Measurements from ENCODE around the gene HDAC4.
A peak's percentile ranks its signal among the peaks of the same experiment; 100 is the strongest.
"Not testable (repeated sequence)": the region's sequence is repeated elsewhere in the genome, so short reads cannot be mapped to it uniquely, and the experiment has no call there.

HDAC4 gene

DNA sequence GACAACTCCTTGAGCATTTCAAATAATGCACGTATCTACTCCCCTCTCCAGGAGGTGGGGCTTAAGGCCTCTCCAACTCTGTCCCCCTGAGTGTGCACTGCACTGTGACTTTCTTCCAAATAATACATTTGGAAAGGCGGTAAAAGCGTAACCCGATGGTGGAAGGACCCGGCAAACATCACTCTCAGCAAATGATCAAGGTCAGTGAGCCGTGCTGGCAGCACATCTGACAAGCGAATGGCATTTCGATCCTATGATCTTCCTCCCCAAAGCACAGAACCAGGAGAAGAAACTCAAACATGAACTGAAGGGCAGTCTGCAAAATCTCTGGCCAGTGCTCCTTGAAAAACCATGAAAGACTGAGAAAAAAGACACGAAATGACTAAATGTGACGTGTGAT is 344.2 kb downstream of the HDAC4 start:
- DNase-seq = no peak

DNA sequence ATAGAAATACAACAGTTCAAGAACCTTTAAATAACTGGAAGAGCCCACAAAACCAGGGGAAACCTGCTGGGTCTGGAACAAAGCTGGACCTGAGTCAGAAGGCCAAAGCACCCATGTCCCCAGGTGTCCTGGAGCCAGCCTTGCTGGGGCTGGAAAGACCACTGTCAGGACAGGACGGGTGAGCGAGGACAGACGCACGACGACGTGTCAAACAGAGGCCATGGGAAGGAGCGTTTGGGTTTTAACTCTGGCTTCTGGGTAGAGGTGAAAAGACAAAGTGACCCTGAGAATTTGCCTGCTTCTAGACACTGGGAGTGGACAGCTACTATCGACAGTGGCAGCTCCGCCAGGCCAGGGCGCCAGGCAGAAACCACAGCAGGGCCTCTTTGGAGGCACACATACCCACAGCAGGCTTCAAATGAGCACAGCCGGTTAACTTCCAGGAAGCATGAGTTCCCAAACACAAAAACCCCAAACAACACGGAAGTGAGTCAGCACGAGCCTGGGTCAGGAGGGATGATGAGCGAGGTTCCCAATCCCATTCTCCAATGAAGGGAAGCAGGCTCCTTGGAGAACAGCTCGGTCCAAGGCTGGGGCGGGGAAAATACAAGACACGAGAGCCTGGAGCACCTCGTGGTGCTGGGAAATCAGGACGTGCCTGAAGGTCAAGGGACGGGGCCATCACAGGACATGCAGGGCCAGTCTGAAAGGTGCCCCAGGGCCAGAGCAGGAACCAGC is 344.9 kb downstream of the HDAC4 start:
- no peak for DNase-seq

DNA sequence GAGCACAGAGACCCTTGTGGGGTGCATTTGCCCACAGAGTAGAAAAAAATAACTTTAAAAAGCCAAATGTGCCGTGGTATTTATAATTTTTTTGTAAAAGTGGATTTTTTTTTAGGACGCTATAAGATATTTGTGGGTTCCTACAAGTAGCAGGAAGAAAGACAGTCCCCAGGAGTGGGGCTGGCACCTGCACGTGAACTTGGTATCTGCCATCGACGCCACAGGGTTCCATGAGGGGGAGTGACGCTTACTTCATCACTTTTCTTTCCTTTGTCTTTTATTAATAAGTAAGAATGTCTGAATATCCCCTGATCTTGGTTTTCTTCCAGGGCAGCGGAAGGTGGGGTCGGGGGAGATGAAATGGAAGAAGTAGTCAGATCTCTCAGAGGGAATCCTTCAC is 345.9 kb downstream of the HDAC4 start:
- no peak for DNase-seq

DNA sequence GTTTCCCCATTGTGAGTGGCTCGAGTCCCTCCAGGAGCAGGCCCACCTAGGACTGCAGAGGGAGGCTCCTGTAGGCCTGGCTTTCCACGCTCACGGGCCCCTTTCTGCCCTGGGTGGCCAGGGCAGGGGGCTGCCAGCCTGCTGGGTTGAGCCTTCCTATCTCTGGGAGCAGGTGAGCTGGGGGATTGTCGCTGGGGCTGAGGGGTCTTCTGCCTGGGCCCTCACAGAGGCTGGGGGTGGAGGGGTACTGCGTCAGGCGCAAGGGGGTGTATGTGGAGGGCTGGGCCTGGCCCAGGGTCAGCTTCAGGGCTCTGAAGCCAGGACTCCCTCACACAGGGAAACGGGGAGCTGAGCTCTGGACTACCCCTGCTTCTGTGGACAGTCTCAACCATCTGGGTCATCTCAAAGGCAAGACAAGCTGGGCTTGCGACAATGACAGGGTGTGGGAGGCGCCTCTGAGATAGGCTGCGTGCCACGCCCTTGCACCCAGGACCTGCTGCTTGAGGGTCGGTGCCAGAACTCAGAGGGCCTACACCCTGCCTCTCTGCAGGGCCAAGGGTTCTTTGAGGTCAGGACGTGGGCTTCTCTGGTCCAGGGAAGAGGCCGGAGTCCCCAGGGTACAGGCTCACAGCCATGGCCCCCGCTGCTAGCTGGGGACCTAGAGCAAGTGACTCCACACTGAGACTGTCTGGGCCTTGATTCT is 346.9 kb downstream of the HDAC4 start:
- no peak for DNase-seq

DNA sequence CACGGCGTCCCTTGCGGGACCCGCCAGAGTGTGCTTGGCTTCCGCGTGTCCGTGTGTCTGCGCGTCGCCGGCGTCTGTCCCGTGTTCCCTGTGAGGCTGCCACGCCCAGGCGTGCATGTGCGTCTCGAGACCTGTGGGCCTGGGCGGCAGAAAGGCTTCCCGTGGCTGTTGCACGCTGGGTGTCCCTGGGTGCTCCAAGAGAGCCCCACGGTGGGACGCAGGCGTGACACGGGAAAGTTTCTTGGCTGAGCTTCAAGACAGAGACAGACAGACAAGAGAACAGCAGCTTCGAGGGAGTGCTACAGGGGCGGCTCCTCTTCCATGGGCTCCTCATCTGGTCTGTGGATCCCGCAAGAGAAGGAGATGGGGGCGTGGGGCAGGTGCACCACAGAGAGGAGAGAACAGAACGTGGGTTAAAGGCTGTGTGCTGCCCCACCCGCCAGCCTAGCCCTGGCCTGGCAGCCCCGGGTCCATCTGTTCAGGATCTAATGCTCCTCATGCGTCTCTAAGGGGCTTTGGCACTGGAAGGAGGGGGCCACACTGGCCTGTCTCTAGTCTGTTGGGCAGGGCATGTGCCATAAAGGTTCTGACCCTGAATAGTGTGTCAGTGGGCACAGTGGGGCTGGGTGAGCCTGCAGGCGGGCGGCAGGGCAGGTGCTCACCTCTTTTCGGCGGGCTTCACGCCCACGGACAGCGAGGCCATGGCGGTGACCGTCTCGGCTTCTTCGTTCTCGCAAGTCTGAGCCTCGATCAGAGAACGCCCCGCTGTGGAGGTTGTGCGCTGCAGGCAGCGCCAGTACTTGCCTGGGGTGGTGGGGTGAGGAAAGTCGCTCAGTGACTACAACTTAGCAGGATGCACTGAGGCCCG is 347.8 kb downstream of the HDAC4 start:
- DNase-seq = no peak

DNA sequence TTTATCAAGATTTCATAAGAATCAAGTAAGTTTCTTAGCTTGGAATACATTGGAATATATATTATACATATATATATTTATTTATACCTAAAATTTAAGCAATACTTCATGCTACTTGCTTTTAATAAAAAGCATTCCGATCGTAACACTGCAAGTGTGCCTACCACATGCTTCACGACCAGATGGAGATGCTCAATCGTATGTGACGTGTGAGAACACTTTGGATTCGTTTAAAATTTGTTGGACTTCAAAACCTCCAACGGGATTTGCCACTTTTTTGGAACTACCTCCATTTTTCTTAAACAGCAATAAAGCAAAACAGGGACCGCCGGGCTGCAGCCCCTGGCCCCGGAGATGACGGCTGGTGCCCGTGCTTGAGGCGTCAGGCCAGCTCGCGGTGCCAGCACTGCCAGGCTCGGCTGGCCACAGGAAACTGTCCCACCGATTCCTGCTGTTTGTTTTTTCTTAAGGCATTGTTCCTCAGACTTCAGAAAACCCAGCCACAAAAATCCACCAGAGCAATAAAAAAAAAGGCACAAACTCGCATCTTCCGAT is 348.9 kb downstream of the HDAC4 start:
- no peak for DNase-seq

DNA sequence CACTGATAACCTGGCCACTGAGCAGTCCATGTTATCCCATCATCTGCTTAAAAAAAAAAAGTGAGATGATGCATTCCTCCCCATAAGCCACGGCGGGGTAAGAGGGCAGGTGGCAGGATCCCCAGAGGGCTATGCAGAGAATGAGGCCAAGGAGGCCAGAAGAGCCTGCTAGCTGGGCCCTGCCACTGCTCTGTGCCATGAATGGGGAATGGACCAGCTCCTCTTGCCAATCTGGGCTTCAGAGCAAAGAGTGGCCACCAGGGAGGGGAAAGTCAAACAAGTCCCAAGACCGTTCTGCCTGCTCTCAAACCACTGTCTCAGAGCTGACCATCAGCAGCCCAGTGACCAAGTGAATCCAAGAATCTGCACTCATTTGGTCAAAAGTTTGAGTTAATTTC is 350.6 kb downstream of the HDAC4 start:
- no peak for DNase-seq

DNA sequence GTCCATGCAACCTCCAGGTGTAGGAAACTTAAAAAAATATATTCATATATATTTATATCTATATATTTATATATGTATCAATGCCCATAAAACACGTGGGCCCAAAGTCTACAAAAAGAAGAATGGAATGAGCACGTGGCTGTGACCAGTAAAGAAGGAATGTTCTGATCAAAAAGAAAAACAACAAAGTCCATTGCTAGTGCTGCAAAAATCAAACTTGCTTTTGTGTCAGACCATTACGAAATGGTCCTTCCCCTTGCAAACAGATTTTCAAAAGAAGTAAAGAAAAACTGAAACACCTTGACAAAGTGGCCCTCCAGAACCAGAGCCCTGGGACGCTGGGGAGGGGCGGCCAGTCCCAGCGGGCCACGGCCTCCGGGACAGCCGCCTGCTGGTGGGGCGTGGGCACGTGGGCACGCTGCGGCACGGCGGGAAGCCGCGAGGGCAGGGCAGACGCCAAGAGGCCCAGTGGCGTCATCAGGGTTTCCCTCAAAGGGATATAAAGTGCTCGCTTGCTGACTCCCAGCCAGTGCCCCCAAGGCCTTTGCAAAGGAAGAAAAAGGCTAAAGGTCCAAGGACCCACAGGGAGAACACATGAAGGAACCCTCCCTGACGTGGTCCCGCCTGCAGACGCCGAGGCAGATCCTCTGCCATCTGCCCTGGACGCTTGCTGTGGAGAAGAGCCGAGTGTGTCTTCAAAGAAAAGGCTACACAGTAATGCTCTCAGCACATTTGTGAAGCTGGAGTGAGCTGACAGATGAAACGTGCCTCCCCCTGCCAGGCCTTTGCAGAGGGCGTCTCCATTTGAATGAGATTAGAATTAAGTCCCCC is 351.2 kb downstream of the HDAC4 start:
- DNase-seq = no peak

DNA sequence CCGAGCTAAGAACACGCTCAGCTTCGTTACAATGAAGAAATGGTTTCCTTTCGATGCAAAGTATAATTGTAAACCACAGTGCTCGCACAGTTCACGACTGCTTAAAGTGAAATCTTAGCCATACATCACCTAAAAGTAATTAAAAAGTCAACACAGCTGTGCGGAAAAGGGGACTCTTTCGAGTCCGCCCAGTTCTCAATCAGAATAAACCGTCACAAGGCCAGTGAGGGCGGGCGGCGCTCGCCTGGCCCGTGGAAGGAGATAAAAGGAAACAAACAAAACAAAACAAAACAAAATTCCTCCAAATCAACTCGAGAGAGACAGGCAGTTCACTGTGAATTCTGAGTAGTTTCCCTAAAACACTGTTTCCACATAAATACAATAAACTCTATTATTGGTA is 352.1 kb downstream of the HDAC4 start:
- DNase-seq = no peak

DNA sequence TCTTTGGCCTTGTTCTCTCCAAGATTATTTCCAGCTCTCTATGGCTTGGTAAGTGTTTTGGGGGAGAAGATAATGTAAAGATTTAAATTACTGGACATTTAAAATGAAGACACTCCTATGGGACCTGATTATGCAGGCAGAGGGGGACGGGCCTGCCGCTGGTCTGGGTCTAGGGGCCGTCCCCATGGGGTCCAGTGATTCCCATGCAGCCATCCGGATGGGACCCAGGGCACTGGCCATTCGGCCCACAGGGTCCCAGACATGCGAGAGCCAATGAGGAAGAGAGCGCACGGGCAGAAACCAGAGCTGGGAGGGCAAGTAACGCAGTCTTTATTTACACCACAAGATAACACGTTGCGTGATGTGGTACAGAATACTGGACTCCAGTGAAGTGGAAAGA is 353.0 kb downstream of the HDAC4 start:
- no peak for DNase-seq

DNA sequence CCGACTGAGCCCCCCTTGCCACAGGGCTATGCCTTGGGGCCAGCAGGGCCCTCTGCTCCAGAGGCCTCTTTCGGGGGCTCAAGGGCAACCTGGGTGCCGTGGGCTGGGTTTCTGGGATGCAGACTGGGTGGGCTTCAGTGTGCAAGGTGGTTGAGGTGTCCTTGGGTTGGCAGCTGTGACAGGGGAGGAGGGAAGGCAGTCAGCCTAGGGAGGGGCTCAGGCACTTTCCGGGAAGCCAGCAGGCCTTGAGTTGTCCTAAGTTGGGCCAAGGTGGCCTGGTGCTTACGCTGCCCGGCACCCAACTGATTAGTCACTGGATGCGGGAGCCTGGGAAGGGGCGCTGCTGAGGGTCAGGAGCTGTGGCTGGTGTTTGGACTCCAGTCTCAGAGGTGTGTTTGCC is 353.4 kb downstream of the HDAC4 start:
- no peak for DNase-seq

DNA sequence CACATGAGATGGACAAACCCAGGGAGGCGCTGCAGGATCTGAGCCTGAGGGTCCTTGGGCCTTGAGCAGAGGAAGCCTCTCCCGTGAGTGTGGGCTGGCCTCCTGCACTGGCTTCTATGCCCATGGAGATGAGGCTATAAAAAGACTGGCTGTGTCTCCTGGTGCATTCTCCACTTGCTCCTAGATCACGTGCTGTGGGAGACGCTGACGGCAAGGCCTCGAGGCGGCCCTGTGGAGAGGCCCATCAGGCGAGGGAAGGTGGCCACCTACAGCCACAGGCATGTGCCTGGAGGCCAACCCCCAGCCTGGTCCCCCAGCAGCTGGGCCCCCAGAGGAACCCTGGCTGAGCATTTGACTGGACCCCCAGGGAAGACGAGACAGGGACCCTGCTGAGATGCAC is 354.0 kb downstream of the HDAC4 start:
- no peak for DNase-seq

DNA sequence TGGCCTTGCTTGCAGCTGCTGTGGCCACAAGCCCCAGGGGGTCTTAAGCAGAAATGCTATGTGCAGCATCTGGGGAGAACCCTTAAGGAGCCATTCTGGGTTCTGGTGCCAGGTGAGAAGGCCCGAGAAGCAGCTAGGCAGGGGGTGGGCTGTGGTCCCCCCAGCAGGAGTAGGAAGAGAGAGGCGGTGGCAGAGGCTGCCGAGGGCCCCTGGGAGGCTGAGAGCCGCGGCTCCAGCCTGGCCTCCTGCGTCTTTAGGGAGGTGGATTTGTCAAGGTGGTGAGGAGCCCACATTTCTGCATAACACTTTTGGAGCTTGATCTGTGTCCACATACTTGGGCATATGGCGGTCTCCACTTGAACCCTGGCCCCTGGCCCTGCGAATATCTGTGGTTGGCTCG is 356.5 kb downstream of the HDAC4 start:
- DNase-seq = no peak

DNA sequence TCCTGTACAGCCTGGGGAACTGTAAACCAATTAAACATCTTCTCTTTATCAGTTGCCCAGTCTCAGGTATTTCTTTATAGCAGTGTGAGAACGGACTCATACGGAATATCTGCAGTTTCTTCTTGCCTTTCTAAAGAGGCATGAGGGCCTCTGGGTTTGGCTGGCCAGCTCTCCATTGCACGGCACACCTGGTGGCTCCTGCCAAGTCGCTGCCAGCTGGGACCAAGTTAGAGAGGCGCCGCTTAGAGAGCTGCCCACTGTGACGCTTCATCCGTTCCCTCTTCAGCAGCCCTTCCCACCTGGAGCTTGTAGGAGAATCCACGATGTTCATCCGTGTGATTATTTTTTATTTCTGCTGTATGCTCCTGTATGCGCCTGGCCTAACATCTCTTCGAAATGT is 357.5 kb downstream of the HDAC4 start:
- no peak for DNase-seq

DNA sequence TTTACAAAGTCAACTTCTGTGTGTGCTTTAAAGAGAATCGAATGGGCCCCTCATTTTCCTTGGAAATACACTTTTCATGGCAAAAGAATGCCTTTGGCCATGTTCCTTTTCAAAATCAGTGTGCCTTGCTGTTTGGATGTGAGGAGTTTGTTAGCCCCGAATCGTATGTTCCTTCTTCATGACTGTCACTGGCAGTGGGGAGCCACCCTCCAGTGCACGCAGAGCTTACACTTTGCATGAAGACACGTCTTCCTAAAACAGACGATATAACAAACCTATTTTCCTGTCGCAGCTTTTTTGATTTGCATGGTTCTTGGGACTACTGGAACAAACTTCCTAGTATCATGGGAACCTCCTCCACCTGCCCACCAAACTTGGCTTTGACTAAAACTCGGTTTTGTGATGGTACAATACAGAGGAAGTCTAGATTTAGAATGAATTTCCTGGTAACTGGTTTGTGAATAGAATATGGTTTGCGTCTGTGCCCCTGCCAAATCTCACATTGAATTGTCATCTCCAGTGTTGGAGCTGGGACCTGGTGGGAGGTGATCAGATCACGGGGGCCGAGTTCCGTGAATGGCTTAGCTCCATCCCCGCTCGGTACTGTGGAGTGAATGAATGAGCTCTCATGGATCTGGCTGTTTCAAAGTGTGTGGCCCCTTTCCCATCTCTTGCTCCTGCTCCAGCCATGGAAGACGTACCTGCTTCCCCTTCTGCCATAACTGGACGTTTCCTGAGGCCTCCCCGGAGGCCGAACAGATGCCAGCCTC is 358.1 kb downstream of the HDAC4 start:
- DNase-seq = no peak

DNA sequence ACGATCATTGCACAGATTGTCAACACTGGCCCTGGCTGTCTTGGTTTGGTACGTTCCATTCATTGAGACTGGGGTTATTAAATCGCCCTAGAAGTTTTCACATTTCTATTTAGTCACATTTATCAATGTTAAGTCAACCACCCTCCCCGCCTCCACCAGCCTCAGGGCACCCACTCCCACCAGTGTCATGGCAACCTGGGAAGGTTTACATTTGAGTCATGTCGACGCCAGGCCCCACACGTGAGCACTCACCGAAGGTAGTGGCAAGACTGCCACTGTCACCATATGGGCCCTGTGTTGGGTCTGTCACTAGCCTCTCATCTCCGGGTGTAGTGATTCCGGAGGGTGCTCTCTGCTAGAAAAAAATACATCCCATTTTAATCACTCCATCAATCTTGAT is 358.8 kb downstream of the HDAC4 start:
- DNase-seq = no peak

DNA sequence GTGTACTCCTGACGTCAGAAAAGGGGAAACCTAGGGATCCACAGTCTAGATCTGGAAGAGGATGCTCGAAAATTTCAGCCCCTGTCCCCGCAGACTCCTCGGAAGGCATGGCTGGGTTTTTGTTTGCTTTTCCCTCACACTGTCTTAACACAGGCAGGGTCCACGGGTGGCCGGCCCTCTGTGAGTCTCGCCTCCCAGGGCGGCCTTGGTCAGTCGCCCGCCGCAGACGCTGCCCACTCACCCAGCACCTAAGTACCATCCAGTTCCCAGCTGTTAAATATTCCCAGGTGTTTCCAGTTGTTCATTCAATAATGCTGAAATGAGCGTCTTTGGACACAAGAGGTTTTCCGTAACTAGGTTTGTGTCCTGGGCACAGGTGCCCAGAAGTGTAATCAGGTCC is 359.8 kb downstream of the HDAC4 start:
- no peak for DNase-seq

DNA sequence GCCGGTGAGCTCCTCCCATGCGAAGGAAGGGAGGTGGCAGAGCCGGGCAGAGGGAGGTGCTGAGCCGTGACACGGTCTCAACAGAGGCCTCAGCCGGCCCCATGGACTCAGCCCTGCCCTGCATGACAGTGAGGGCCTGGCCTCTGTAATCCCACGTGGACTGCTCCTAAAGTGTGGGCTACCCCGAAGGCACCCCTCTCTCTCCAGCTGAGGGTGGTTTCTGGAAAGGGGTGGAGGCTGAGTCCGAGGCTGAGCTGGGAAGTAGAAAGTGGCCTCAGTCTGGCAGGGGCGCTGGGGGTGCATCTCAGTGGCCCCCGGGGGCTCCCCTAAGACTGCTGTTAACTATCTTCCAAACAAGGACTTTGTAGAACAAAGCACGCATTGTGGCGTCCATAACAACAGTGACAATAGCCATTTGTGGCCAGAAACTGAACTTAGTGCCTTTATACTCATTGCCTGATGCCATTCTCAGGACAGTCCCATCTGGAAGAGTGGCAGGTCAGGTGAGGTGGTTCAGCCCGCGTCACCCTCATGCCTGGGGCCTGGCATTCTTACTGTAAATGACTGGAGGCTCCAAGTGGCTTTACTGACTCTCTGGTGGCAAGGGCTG is 360.6 kb downstream of the HDAC4 start:
- DNase-seq = peak; percentile 62 to 80

DNA sequence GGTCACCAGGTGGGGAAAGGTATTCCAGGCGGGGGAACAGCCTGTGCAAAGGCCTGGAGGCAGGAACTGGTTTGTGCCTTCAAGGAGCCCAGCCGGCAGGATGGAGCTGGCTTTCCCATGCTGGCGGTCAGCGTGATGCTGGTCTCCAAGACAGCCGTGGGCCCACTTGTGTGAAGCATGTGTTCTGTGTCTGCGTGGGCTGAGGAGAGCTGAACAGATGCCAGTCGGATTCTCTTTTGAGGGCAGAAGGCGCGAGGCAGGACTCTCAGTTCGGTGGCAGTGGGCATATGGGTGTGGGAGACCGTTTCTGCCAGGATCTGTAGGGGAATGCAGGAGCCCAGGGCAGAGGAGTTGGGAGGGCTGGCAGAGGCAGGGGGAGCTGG is 361.4 kb downstream of the HDAC4 start:
- DNase-seq = peak in 1 of 2 donors; percentile 18

DNA sequence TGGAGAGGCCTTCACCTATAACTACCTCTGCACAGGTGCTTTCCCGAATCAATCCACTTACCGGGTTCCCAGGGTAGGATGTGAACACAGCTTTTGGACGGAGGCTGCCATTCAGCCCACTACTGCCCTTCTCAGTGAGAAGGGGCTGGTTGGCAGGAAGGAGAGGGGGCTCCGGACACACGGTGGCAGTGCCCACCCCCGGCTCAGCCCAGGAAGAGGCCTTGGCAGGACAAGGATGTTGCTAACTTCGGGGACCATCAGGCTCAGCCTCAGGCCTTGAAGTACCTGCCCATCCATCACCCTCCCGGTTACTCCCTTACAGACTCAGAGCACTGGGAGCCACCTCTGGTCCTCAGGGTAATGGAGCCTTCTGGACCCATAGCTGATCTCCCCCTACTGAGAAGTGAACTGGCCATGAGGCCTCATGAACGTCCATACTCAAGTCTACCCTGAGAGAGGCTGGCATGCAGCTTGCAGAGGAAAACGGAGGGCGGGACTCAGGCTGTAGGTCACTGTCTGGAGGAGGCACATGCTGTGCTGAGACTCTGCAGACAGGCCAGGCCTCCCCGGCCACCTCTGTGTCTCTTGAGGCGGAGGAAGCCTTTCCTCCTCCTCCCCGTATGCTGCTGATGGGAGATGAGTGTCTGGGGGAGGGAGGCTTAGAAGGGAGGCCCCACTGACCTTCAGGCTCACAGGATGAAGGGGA is 361.9 kb downstream of the HDAC4 start:
- no peak for DNase-seq

DNA sequence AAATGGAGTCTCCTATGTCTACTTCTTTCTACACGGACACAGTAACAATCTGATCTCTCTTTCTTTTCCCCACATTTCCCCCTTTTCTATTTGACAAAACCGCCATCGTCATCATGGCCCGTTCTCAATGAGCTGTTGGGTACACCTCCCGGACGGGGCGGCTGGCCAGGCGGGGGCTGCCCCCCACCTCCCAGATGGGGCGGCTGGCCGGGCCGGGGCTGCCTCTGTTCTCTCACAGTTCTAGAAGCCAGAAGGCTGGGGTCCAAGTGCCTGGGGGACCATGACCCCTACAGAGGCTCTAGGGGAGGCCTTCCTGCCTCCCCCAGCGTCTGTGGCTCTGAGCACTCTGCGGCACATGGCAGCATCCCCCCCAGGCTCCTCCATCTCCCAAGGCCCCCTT is 362.5 kb downstream of the HDAC4 start:
- not testable (repeated sequence) for DNase-seq

Data from hippocampal formation (tissue), 2 donors.